HG03097 (cell line): ENCODE results near the gene IFNA2.
"Not testable (repeated sequence)": the region's sequence is repeated elsewhere in the genome, so short reads cannot be mapped to it uniquely, and the experiment has no call there.

Experiments used
- ATAC-seq: cut with Tn5 transposase; IDR thresholded peaks from one replicate; pipeline ENCODE4 v1.9.1; 2021; ENCODE audit not compliant: unreplicated experiment, low FRiP score

The IFNA2 gene

DNA sequence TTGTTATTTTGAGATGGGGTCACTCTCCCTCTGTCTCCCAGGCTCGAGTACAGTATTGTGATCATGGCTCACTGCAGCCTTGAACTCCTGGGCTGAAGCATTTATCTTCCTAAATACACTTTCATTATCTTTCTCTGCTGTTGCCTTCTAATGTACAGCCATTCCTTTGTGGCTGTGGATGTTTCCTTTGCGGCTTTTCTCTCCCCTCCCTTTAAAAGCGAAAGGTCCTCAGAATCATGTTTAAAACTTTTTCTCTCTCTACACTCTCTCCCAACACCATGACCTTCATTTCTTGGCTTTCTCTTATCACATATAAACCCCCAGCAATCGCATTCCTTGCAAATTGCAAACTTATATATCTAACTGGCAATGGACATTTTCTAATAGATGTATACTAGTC is 1.6 kb downstream of the IFNA2 start:
- no peak for ATAC-seq

DNA sequence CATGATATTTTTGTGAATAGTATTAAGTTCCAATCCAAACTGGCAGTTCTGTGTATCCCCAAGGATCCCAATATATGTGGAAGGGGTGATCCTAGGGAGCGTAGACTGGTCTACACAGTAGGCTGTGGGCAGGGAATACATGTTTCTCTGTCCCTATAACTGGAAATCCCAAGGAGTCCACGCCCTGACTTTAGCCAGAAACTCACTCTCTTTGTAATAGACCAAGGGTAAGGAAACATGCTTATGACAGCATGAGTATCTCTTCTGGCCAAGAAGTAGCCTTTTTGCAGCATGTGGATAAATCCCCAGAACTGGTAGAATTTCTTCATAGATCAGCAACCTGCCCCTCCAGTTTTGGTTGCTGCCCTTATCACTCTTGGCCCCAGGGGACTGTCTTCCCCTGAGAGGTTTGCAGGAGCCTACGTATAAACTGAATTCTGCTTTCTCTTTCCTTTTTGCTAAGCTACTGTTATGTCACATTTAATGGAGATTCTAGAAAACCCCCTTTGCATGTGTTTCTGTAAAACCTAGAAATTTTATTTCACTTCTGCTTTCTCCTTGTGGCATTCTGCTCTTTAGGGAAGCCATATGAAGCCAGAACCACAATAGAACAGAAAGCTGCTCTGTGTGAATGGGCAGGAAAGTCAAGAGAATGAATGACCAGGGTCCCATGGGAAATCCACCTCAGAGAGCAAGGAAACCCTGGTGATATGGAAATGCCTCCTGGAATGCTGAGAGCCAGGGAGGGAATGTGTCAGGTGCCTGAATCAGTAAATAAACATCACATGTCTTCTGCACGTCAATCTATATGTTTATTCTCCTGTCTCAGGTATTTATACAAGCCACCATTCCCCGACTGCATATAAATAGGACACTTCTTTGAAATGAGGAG is 3.5 kb downstream of the IFNA2 start:
- peak; percentile 97 for ATAC-seq

- not testable (repeated sequence) for ATAC-seq
These were observed 13.7 kb downstream of the IFNA2 start for GRCh38 chr9:21371467-21371866.

GRCh38 chr9:21367957-21368356 is 17.2 kb downstream of the IFNA2 start, which contains the start of gene IFNA13:
Gene IFNA13, minus strand, starts transcription at chr9:21368057. Its CDS starts 47 bp downstream, at chr9:21368010.
- no peak for ATAC-seq

DNA sequence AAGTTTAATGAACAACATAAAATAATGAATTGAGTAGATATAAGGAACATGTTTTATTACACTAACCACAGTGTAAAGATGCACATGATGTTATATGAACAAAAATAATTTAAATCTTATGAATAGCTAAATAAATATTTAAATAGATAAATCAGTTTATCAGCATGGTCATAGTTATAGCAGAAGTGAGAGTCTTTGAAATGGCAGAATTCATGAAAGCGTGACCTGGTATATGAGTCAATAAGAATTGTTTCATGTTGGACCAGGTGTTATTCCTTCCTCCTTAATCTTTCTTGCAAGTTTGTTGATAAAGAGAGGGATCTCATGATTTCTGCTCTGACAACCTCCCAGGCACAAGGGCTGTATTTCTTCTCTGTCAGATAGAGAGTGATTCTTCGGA is 18.0 kb downstream of the IFNA2 start:
- peak; percentile 72 for ATAC-seq

GRCh38 chr9:21362287-21362686 is 22.9 kb downstream of the IFNA2 start:
- ATAC-seq: no peak

DNA sequence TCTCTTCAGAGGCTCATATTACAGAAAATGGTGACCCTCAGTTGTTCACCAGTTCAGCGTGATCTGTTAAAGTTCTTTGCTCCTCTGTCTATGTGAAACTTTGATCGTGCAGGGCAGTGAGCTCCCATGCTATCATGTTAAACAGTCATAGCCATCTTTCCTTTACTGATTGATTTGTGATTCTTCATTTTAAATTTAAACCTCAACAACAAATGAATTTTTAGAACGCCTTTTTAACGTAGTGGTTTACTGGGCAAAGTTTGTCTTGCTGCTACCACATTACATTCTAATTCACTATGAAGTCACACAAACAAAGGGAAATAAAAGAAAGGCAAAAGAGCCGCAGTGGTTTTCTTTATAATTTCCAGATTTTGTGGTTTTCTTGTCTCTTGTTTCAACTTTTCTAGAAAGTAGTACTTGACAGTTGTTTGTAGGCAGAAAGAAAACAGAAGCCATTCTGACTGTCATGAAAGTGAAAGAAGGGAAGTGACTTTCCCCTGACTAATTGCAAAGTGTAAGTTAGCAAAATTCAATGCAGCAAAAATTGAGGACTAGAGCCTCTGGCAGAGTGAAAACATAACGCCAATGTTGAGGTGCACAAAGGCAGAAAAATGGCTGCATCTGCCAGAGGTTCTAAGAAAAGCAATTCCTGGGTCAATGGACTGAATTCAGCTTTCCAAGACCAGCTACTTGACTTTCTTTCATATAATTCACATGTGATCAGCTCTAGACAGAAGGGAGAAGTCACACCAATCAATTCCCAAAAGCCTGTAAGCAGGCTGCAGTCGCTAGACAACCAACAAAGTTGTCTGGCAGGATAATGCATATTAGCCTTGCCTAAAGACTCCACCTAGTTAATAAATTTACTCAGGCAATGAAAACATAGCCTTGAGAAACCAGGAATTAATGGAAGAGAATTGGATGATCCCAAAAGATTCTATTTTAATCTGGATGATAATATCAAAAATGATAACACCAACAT is 27.4 kb downstream of the IFNA2 start:
- ATAC-seq: peak; percentile 89

DNA sequence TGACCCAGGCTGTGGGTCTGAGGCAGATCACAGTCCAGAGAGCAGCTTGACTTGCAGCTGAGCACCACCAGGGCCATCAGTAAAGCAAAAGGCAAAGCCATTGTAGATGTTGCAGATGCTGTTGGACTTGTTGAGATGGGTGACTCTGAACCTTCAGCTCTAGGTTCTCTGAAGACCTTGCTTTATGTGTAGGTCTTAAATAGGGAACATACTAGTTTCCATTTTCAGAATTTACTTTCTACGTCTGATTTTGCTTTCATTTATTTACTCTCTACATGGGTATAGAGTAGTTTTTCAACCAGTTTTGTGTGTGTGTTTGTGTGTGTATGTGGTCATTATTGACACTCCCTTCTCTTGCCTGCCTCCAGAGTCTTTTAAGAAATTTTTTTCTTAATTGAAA is 34.4 kb downstream of the IFNA2 start, which contains the start of gene IFNA6:
Gene IFNA6 (minus strand): TSS at position 101 of the 400 bp plus-strand sequence. CDS start 0 bp downstream, at position 101.
- no peak for ATAC-seq

- no peak for ATAC-seq
These were observed 36.7 kb downstream of the IFNA2 start for GRCh38 chr9:21348430-21348970.

GRCh38 chr9:21340735-21341134 is 44.5 kb downstream of the IFNA2 start:
- no peak for ATAC-seq

GRCh38 chr9:21336457-21336856 is 48.7 kb downstream of the IFNA2 start:
- no peak for ATAC-seq

- ATAC-seq: peak; percentile 82
These were observed 50.2 kb downstream of the IFNA2 start, which contains the start of gene KLHL9 for GRCh38 chr9:21334701-21335632. Gene KLHL9, minus strand, starts transcription at chr9:21335404. Its CDS starts 545 bp downstream, at chr9:21334859.
